ENCODE results near the gene PTGR3. TPM values are rescaled to one million over a fixed set of nuclear protein-coding genes. Genes with fewer than 3 reads are reported as not detected.

The PTGR3 gene
- total RNA-seq, 2 experiments from 2014 or later = 31.5 to 33.5 TPM

GRCh38 chr18:75228967-75229366, 20.0 kb upstream of the PTGR3 start:
- no peak overlapping the region for H3K27ac Mint-ChIP-seq
- peaks cover 5% of the 10 kb centered on the region for H3K36me3 Mint-ChIP-seq
- DNase-seq (no peak), ATAC-seq (no peak)
- H3K4me1 Mint-ChIP-seq = peaks cover 15% of the 10 kb centered on the region
- CTCF ChIA-PET = interaction anchor here (1.2 to 1.4 kb wide), 2 partner anchors 10 to 15 kb away, joined by 3 to 4 read pairs; no protein-coding TSS in a partner anchor
- no peaks in the 10 kb centered on the region for H3K27me3 Mint-ChIP-seq
- H3K4me3 Mint-ChIP-seq = no peak overlapping the region
- H3K9me3 Mint-ChIP-seq (ENCODE audit: low read depth) = no peaks in the 10 kb centered on the region

- Mint-ChIP-seq H3K4me3 (no peak overlapping the region), H3K27ac (no peak overlapping the region), H3K4me1 (peaks cover 18% of the 10 kb centered on the region), H3K36me3 (peaks cover 5% of the 10 kb centered on the region), H3K9me3 (ENCODE audit: low read depth) (no peaks in the 10 kb centered on the region), H3K27me3 (no peaks in the 10 kb centered on the region)
- CTCF ChIA-PET = interaction anchor here (0.8 to 1.4 kb wide), 2 partner anchors 11 kb away, joined by 3 read pairs; no protein-coding TSS in a partner anchor
- DNase-seq (no peak), ATAC-seq (no peak)
These were observed 18.8 kb upstream of the PTGR3 start for GRCh38 chr18:75227535-75228296.

DNA sequence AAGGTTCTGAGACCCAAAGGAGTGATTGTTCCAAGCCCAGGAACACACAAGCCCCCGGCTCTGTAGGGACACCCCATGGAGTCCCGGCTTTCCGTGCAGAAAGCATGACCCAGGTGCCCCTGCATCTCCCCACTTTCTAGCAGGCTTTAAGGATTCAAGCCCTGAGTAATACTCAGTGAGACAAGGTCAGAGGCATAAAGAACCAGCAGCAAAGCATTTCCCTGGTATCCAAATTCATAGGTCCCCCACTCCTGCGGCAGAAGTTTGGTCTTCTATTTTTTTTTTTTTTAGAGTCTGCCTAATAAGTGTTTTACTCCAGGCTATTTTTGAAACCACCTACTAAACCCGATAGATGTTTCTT, 18.0 kb upstream of the PTGR3 start:
- H3K4me1 Mint-ChIP-seq = peaks cover 23% of the 10 kb centered on the region
- CTCF ChIA-PET = no interaction called here
- no peak overlapping the region for H3K27ac Mint-ChIP-seq

DNA sequence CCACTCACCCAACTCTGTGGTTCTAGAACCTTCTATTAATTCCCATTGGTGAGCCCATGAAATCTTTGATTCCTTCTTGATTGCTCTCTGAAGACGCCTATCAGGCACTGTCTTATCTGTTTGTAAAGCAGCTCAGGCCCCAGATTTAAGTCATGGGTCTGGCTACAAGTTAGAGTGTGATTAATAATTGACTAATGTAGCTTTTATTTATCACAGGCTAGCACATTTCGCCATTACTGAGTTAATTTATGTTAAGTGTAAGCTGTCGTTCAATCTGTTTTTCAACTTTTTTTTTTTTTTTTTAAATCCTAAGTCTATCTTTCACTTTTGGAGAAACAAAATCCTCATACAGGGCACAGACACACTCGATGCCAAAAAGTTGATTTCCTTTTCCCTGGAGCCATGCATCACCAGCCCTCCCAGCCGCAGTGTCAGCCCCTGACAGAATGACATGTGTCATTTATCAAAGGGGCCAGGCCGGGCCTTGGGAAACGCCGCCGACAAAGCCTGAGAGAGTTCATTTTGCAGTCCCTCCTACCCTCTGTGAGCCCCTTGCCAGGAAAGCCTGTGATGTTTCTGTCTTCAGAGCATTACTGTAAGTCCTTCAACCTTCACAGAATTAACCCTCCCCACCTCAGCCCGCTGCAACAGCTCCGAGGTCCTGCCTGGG, 17.5 kb upstream of the PTGR3 start:
- Mint-ChIP-seq H3K27me3 (no peaks in the 10 kb centered on the region), H3K9me3 (ENCODE audit: low read depth) (no peaks in the 10 kb centered on the region), H3K27ac (no peak overlapping the region), H3K36me3 (peaks cover 5% of the 10 kb centered on the region), H3K4me1 (peaks cover 25% of the 10 kb centered on the region), H3K4me3 (no peak overlapping the region)
- DNase-seq = no peak
- CTCF ChIA-PET = no interaction called here
- no peak for ATAC-seq

More for the DNA sequence above, 18.0 kb upstream of the PTGR3 start:
- Mint-ChIP-seq H3K9me3 (ENCODE audit: low read depth) (no peaks in the 10 kb centered on the region), H3K27me3 (no peaks in the 10 kb centered on the region), H3K36me3 (peaks cover 5% of the 10 kb centered on the region), H3K4me3 (no peak overlapping the region)
- no peak for ATAC-seq
- no peak for DNase-seq

- CTCF ChIA-PET = no interaction called here
- peaks cover 26% of the 10 kb centered on the region for H3K4me1 Mint-ChIP-seq
These were observed 14.9 kb upstream of the PTGR3 start for GRCh38 chr18:75223687-75224347.

DNA sequence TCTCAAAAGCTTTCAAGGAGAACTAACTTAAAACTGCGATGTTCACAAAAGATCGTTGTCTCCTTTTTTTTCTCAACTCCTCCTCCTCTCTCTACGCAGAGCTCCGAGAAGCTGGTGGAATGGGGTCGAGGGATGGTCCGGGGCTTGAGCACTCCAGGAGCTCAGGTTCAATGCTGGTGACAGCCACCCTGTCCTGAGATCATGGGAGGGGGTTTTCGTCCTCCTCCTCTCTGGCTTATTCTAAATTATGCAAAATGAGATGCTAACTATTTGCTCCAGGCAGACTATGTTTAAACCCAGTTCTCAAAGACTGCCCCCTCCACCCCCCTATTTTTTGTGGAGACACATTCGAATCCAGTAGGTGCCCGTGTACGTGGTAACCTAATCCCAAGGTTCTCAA, 13.5 kb upstream of the PTGR3 start:
- Mint-ChIP-seq H3K36me3 (peaks cover 2% of the 10 kb centered on the region), H3K4me3 (no peak overlapping the region), H3K9me3 (ENCODE audit: low read depth) (no peaks in the 10 kb centered on the region), H3K4me1 (peaks cover 31% of the 10 kb centered on the region), H3K27ac (no peak overlapping the region), H3K27me3 (no peaks in the 10 kb centered on the region)
- ATAC-seq (no peak), DNase-seq (no peak)
- CTCF ChIA-PET = no interaction called here

More at GRCh38 chr18:75223687-75224347, 14.9 kb upstream of the PTGR3 start:
- Mint-ChIP-seq H3K27me3 (no peaks in the 10 kb centered on the region), H3K9me3 (ENCODE audit: low read depth) (no peaks in the 10 kb centered on the region), H3K4me3 (no peak overlapping the region), H3K36me3 (peaks cover 2% of the 10 kb centered on the region), H3K27ac (no peak overlapping the region)
- ATAC-seq (no peak), DNase-seq (no peak)

DNA sequence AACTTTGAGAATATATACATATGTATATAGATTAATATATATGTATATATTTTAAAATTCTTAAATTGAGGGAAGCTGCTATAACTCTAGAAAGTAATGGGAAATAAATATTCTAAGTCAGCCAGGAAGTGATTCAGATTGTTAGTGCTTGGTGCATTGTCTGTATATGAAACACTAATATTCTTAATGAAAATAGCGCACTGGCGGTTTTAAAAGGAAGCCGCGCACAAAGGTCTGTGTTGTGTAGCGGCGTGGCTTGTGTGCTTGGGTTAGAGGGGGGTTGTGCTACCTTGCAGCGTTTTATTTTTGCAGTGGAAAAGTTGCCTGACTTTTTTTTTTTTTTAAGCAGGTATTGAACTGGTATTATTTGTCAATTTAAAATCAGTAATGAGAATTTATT, 13.0 kb upstream of the PTGR3 start:
- peaks cover 32% of the 10 kb centered on the region for H3K4me1 Mint-ChIP-seq
- H3K4me3 Mint-ChIP-seq = no peak overlapping the region
- no peaks in the 10 kb centered on the region for H3K9me3 Mint-ChIP-seq (ENCODE audit: low read depth)
- no peaks in the 10 kb centered on the region for H3K27me3 Mint-ChIP-seq
- DNase-seq = no peak
- CTCF ChIA-PET = no interaction called here
- H3K36me3 Mint-ChIP-seq = peaks cover 2% of the 10 kb centered on the region
- peak; percentile 47 for ATAC-seq
- H3K27ac Mint-ChIP-seq = no peak overlapping the region

- no peak for ATAC-seq
- no peak for DNase-seq
- Mint-ChIP-seq H3K27ac (no peak overlapping the region), H3K27me3 (no peaks in the 10 kb centered on the region), H3K4me3 (no peak overlapping the region), H3K36me3 (peaks cover 3% of the 10 kb centered on the region), H3K9me3 (ENCODE audit: low read depth) (no peaks in the 10 kb centered on the region), H3K4me1 (peaks cover 34% of the 10 kb centered on the region)
- CTCF ChIA-PET = no interaction called here
These were observed 12.5 kb upstream of the PTGR3 start for GRCh38 chr18:75221397-75221796.

GRCh38 chr18:75220551-75221355, 11.8 kb upstream of the PTGR3 start:
- H3K4me1 Mint-ChIP-seq = peaks cover 38% of the 10 kb centered on the region
- no peak overlapping the region for H3K4me3 Mint-ChIP-seq
- peaks cover 3% of the 10 kb centered on the region for H3K36me3 Mint-ChIP-seq
- no peak for DNase-seq
- no peak for ATAC-seq
- H3K27me3 Mint-ChIP-seq = no peaks in the 10 kb centered on the region
- H3K9me3 Mint-ChIP-seq (ENCODE audit: low read depth) = no peaks in the 10 kb centered on the region
- CTCF ChIA-PET = no interaction called here
- no peak overlapping the region for H3K27ac Mint-ChIP-seq

GRCh38 chr18:75219745-75220375, 10.9 kb upstream of the PTGR3 start:
- H3K9me3 Mint-ChIP-seq (ENCODE audit: low read depth) = no peaks in the 10 kb centered on the region
- H3K4me3 Mint-ChIP-seq = no peak overlapping the region
- CTCF ChIA-PET = no interaction called here
- H3K27ac Mint-ChIP-seq = no peak overlapping the region
- H3K27me3 Mint-ChIP-seq = no peaks in the 10 kb centered on the region
- peaks cover 47% of the 10 kb centered on the region for H3K4me1 Mint-ChIP-seq
- DNase-seq (no peak), ATAC-seq (no peak)
- H3K36me3 Mint-ChIP-seq = peaks cover 1% of the 10 kb centered on the region

- Mint-ChIP-seq H3K36me3 (peaks cover 4% of the 10 kb centered on the region), H3K27me3 (no peaks in the 10 kb centered on the region), H3K4me1 (peaks cover 55% of the 10 kb centered on the region), H3K27ac (no peak overlapping the region), H3K9me3 (ENCODE audit: low read depth) (no peaks in the 10 kb centered on the region), H3K4me3 (no peak overlapping the region)
- DNase-seq (no peak), ATAC-seq (no peak)
- CTCF ChIA-PET = no interaction called here
These were observed 9.4 kb upstream of the PTGR3 start for GRCh38 chr18:75218065-75218923.

Data from activated CD8-positive, alpha-beta memory T cell treated with anti-CD3 and anti-CD28 coated beads, Interleukin-2, amount 10 ng/mL, durations not matched to agents 7 days and 5 days (primary cell).